Amniotic stem cell (primary cell): Measurements from ENCODE around the gene IFNG-AS1.

Experiments used
- DNase-seq: peaks from one replicate; lab custom pipeline; 2025; lab: John Stamatoyannopoulos, UW

Gene IFNG-AS1

DNA sequence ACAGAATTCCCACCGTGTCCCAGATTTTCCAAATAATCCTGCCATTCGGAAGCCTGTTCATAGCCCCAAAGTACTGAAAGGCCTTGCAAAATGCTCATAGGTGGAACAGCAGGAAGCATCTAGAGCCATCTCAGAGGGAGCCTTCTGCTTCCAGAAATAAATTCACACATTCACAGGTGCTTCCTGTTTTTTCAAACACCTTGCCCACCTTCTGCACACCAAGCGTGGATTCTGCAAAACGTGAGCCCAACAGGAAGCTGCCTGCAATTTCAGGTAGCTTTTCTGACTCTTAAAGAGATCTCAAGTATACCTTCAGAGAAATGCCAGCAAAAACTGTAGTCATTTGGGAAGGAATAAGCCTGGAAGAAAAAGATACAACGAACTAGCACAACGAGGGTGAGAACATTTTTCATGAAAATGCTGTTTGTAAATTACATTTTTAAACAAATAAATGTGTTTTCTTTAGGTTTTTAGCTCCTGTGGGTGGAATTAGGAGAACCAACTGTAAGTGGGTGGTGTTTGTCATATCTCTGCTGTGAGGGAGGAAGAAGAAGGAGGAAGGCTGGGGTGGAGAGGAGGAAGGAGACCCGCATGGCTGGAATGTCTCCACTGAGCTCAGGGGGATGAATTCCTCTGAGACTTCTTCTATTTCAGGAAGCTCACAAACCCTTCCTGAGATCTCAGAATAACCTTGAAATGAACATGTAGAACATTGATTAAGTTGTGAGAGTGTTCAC is at the start of gene IFNG-AS1:
Gene IFNG-AS1 (plus strand): TSS at position 264 of the 737 bp plus-strand sequence.
- DNase-seq = no peak

DNA sequence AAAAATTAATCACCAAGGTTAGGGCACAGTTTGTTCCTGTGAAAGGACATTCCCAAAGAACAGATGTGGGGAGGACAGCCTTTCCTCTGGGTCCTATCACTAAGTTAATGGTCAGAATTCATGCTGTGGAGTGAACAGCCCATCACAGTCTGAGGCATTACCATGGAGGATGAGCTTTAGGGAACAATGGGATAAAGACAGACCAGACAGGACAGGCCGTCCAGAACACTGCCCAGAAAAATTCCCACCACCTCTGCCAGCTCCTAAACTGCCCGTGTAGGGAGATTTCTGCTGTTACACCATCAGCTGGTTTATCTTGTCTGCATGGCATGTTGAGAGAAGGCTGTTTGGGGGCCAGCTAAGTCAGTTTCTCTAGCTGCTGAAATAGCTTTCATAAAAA is 49.6 kb upstream of the IFNG-AS1 start:
- no peak for DNase-seq

DNA sequence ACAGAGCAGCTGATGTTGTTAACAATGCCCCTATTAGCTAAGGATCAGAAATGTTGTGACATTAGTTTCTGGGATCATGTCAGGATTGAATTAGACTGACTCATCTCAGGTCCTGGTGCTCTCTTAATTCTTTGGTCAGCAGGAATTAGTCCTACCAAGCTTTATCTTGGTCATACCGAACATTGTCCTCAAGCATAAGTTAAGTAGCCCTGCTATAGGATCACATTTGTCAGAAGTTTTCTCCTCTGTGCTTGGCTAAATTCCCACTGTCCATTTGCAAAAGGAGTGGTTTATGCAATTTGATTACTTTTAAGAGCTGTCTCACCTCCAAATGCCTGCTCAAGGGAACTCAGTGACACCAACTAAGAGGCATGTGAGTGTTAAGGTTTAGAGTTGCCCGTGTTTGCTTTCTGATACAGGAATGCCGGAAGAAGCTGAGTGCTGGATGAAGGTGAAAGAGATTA is 48.4 kb upstream of the IFNG-AS1 start:
- no peak for DNase-seq

DNA sequence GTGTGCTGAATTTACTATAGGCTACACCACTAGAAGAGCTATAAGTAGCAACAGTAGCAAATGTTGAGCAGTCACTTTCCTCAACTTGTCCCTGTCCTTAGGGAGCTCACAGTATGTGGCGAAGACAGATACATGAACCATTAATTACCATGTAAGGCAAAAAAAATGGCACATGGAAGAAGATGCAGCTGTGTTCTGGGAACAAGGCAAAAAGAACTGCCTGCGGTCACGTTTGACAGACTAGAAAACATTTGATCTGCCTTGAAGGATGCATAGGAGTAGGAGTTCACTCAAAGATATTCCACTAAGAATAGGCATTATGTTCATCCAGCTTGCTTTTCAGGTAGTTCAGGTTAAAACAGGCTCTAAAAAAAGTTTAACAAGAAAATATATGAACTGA is 46.5 kb upstream of the IFNG-AS1 start:
- DNase-seq = no peak

DNA sequence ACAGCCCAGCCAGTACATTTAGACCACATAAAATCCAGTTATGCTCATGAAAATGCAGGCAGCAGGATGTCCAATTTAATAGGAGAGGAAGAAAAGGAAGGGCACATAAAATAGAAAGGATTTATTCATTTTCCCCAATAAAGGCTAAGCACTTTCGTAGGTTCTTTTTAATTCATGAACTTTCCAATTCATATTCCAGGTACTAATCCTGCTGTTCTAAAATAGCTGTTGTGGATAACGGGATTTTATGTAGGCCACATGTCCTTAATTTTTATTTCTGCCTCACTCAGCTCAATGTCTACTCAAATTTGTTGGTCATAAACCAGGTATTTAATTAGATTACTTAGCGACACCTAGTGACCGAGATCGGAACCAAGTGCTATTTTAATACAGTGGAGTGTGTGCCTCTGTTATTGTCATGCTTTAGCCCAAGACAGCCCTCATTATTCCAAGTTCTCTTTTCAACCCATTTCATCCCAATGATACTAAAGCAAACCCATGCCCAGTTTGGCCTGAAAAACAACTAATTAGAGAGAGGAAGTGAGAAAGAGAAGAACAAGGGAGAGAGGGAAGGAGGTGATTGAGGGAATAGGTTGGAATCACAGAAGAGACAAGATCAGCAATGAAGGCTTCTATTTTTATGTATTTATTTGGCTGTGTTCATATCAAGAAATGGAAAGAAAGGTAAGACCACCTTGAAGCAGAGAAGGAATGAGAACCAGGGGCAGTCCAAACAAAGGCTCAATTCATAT is 45.9 kb upstream of the IFNG-AS1 start:
- peak; percentile 72 for DNase-seq

DNA sequence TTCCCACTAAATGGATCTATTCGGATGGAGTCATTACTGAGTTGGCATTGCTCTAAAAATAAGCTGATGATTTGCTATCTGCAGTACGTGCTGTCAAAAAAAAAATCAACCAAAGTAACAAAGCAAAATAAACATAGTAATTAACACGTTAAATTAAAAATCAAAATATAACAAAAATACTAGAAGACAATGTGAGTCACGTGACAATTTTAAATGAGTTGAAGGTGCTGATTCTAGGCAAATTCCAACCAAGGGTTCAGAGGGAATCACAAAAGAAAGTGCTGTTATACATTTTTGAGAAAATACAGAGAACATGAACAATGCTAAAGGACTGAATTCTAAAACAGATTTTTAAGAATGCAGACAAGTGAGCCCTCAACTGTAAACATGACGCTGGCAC is 45.2 kb upstream of the IFNG-AS1 start:
- no peak for DNase-seq

DNA sequence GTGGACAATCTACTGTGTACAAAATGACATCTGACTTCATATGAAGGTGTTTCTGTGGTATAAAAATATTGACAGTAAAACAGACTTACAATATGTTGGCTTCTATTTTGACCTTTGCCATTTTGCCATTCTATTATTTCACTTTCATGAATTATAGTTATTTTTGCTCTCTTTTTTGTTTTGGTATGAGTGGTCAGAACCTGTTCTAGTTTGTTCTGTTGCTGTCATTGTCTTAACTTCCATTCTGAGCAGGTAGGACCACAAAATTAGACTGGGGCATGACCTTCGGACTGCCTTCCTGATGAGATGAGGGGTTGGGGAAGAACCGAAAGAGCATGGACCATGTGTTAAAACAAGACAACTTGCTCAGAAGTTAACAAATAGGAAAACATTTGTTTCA is 36.5 kb upstream of the IFNG-AS1 start:
- no peak for DNase-seq

DNA sequence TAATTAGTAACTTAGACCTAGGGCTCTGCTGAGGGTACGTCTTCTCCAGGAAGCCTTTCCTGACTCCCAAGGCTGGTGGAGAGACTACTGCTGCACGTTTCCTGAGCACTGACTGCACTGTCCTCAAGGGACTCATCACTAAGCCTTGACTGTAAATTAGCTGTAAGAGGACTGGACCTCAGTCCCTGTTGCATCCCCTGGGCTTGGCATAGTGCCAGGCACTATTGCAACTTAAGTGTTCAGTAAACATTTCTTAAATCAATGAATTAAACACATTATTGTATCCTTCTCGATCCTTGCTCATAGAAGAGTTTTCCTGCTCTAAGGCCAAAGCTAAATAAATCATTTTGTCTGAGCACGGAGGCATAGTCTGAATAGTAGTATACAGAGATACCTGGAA is 31.9 kb upstream of the IFNG-AS1 start:
- DNase-seq = no peak

DNA sequence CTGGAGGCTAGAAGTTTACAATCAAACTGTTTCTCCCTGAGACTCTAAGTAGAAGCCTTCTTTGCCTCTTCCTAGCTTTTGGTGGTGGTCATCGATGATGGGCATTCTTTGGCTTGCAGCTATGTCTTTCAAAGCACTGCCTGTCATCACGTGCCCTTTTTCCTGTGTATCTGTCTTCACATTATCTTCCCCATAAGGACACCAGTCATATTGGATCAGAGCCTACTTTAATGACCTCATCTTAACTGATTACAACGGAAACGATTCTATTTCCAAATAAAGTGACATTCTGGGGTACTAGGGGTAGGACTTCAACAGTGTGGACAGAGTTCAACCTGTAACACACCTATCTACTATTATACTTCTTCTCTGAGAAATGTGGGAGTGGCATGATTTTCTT is 31.1 kb upstream of the IFNG-AS1 start:
- no peak for DNase-seq

DNA sequence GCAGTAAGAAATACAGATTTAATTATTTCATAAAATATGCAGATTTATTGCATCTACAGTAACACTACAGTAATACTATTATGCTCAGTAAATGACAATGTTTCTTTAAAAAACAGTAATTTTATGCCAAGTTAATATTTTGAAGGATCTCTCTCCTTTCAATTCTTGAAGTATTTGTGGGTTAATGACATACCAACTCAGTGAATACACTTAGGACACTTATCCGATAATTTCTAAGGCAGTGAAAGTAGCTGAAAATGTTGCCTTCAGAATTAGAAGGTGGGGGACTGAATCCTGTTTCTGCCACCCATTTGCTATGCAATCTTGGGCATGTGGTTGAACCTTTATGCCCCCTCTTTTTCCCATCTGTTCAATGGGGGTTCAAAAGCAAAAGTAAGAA is 24.8 kb upstream of the IFNG-AS1 start:
- no peak for DNase-seq

DNA sequence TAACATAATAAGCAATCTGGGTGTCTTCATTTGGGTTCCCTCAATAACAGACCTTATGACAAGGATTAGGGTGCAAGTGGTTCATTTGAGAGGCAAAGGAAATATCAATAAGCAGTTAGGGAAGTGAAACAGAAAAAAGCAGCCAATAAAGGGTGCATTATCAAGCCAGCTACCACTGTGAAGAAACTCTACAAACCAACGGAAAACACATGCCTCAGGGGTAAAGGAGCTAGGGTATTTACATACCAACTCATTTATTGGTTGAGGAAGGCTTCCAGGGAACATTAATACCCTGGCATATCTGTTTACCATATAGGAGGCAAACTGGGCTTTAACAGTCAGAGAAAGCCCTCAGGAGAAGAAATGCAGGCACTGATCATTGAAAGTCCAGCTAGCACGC is 22.7 kb upstream of the IFNG-AS1 start:
- DNase-seq = no peak

DNA sequence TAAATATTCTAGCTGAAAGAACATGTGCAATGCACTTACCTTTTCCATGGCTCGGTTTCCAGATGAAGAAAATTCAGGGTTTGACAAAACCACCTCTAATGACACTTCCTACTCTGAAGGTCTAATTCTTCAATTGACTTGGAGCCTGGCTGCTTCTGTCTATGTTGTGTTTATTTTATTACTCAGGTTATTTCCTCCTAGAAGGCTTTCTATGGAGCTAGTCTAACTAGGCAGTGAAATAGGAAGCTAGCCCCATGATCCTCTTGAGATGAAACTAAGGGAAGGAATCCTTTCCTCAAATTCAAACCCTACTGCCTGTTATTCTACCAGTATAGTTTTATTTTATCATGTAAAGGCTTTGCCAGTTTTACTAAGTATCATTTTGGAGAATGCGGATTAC is 20.9 kb upstream of the IFNG-AS1 start:
- no peak for DNase-seq

DNA sequence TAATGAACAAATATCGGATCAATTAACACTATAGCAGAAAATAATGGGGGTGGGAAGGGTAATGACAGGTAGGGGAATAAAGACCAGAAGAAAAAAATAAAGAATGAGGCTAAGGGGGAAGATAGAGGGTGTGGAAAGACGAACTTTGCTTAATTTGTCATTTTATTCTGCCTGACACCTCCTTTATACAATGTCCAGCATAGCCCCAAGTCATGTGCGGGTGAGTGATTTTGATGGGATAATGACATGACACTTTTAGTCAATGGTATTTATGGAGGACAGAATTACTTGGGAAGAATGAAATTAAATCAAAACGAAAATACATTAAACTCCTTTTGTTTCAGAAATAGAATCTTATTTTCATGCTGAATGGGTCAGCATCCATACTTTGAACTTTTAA is 20.5 kb upstream of the IFNG-AS1 start:
- no peak for DNase-seq

DNA sequence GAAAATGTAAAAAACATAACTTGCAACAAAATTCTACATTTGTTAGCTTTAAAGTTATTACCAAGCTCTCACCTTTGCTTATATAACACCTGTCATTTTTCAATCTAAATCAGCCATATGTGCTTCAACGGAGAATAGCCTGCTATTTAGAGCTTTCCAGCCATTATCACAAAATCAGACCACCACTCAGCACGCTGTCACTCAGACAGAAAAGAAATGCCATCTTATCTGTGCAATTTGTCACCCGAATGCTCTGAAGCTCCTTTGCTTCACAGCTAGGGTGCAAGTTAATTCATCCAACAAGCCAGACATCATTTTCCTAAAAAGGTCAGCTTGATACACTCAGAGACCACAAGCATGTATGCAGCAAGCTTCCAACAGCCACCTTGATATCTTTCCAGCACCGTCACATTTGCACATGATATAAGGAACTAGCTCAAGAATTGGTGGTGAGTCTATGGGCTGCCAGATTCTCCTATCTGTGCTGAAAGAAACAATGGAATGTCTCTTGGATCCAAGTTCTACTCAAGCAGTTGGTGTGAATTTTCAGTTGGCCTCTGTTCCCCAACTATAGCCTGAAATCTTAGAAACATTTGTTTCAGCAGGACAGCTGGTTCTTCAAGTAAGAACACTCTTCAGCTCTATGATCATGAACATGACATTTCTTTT is 20.0 kb upstream of the IFNG-AS1 start:
- DNase-seq = no peak

DNA sequence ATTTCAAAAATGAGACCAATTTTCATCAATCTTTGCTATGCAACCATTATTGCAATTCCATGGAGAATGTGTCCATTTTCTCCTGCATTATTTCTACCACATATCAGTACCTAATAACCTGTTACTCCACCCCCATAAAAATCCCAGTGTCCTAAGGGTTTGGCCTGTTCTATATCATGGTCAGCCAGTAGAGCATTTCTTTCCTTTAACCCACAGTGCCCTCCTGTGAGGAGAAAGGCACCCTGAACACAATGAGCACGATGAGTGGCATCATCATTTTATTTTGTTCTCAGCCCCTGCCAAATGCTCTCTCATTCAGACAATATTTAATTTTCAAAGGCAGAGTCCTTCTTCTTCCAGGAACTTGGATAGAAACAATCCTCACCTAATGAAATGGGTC is 11.6 kb upstream of the IFNG-AS1 start:
- DNase-seq = no peak

DNA sequence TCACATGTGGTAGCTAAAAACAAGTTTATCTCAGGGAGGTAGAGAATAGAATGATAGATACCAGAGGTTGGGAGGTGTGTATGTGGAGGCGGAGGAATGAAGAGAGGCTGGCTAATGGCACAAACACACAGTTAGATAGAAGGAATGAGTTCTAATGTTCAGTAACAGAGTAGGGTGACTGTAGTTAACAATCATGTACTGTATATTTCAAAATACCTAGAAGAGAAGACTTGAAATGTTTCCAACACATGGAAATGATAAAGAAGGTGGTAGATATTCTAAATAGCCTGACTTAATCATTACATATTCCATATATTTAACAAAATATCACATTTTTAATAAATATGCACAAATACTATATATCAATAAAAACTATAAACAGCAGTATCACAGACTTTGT is 8.9 kb upstream of the IFNG-AS1 start:
- DNase-seq = no peak

DNA sequence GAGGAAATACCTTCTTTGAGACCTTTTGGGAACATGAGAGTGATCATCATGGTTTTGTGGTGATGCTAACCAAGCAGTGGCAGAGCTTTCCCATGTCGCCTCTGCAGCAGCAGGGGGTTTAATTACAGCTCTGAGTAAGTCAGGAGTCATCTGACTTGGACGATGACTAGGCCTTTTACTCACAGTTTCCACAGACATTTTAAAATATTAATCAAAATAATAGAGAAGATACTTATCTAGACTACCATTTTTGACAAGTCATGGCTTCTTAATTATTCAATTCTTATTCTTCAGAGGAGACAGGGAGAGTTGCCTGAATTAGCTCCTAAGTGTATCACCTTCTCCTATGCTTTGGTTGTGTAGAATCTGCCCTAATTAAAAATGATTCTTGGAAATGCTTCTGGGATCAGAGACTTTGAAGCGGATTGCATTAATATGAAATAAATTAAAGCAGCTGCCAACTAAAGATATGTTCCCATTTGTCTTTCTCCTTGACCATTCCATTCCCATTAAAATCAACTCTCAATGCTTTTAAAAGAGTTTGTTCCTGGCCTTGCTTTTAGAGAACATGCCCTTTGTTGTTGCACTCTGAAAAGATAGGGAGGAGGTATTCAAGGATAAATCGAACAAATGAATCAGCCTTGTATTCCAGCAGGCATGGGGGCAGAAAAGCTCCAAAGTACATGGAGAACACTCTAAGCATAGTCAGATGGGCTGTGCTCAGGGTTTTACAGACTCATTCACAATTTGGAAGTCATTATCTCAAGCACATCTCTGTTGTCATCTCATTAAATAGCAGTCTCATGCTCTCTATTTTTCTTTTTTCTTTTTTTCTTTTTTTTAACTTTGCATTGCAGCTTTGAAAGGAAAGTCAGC is 7.7 kb upstream of the IFNG-AS1 start:
- peak; percentile 30 for DNase-seq

DNA sequence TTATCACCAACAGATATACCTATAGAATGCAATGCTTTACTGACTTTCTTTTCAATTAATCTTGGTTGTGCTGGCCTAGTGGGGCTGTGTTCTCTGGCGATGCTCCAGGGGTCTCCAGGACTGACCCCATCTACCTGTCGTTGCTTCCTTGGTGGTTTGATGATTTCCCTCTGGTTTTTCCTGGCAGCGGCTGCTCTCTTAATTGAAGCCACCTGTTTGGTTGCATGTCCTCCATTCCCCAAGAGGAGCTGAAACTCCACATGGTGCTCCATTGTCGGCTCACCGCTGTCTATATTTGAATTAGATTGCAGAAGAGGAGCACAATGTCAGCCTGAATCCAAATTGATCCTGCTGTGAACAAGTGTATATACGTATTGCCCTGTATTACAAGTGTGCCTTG is 7.1 kb upstream of the IFNG-AS1 start:
- DNase-seq = no peak

DNA sequence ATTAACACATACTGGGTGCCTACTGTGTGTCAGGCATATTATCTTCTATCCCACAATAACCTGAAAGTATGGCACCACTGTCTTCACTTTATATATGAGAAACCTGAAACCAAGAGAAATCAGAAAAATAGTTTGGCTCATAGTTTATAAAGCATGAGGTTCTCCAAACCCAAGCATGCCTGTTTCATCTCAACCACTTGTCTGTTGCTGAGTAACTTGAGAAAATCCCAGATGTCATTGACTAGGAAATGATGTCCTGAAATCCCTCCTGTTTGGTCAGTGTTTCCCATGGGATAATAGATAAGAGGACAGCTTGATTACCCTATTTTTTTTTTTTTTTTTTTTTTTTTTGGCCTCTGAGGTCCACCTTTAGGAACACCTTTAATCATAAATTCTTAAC is 2.6 kb upstream of the IFNG-AS1 start:
- no peak for DNase-seq

DNA sequence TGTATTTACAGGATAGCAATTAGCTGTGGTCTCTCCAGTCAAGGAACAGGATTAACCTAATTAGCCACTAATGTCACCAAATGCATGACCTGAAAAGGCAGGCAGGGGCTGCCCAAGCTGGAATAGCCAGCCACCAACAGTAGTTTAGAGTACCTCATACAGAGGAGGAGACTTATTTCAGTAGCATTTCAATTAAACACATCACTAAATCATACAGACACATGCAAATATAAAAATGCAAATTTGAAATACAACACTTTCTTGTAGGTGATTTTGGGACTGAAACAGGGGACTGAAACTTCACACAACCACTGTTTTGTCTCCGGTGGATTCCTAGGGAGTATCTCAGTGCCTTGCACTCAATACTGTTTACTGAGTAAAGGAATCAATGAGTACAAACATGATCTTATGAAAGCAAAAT is 636 bp upstream of the IFNG-AS1 start:
- no peak for DNase-seq

DNA sequence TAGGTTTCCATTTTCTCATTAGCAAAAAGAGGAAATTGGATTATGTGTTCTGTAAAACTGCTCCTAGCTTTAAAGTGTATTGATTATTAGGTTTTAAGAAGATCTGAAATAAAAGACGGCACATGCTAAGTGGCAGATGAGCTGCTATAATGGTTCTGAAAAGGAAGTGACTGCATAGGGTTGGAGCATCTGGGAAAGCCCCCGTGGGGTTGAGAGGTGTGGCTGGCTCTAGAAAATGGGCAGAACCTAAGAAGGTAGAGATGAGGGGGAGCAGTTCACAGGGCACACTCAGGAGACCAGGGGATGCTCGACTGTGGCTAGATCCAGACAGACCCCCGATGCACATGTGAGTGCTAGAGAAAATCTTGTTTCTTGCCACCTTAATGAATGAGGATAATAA is 1.9 kb downstream of the IFNG-AS1 start:
- DNase-seq = no peak

DNA sequence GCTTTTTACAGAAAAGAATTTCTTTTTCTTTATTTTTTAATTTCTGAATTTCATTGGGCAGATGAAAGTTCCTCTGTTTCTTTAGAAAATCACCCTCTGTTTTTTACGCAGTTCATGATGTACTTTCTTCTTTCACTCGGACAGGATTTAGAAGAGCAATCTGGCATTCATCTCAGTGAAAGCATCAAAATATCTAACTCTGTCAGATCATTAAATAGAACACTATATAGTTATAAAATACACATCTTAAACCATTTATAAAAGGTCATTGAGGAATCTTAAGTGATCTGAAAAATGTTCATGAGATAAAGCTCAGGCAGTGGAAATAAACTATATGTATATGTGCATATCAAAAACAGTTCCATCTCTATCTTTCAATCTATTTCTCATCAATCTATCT is 3.9 kb downstream of the IFNG-AS1 start:
- no peak for DNase-seq
